GM23338 (cell line): ENCODE measurements around the gene PKNOX2. TPM values are rescaled to one million over a fixed set of nuclear protein-coding genes. Genes with fewer than 3 reads are reported as not detected.

Source experiments
- ATAC-seq: fragments of 200-7000 bp; cut with Tn5 transposase; 3 replicates; pipeline ENCODE4 v1.9.1; 2020
- DNase-seq: peaks from one replicate; pipeline ENCODE4 v3.0.0-alpha.2; 2015; ENCODE audit warnings: low spot score
- H2AFZ ChIP-seq: fragments of 200-600 bp; sonication (generic); 2 replicates; pipeline ENCODE4 v1.8.0; 2016; ENCODE audit warnings: antibody characterized with exemption, mild to moderate bottlenecking, moderate library complexity
- H3F3A ChIP-seq: fragments of 200-600 bp; sonication (generic); replicated peaks from 2 replicates; pipeline ENCODE4 v1.8.0; 2017; ENCODE audit warnings: antibody characterized with exemption, mixed run types, low read depth
- H3K27ac ChIP-seq: fragments of 200-600 bp; sonication (generic); 2 replicates; pipeline ENCODE4 v1.6.1; 2016; ENCODE audit warnings: low read depth
- H3K27me3 ChIP-seq: fragments of 200-600 bp; sonication (generic); 2 replicates; pipeline ENCODE4 v1.8.0; 2016; ENCODE audit warnings: mild to moderate bottlenecking, mixed run types, moderate library complexity; ENCODE audit not compliant: insufficient read depth
- H3K36me3 ChIP-seq: fragments of 200-600 bp; sonication (generic); 2 replicates; pipeline ENCODE4 v1.8.0; 2016; ENCODE audit warnings: mild to moderate bottlenecking; ENCODE audit not compliant: insufficient read depth
- H3K4me1 ChIP-seq: fragments of 200-600 bp; sonication (generic); 2 replicates; pipeline ENCODE4 v1.8.0; 2016; ENCODE audit warnings: mild to moderate bottlenecking, moderate library complexity; ENCODE audit not compliant: insufficient read depth
- H3K4me2 ChIP-seq: fragments of 200-600 bp; sonication (generic); 2 replicates; pipeline ENCODE4 v1.7.1; 2017; ENCODE audit warnings: mixed run types
- H3K4me3 ChIP-seq: fragments of 200-600 bp; sonication (generic); 2 replicates; pipeline ENCODE4 v1.6.1; 2016; ENCODE audit warnings: mixed run types
- H3K79me2 ChIP-seq: fragments of 200-600 bp; sonication (generic); replicated peaks from 2 replicates; pipeline ENCODE4 v1.8.0; 2017; ENCODE audit warnings: mild to moderate bottlenecking; ENCODE audit not compliant: insufficient read depth
- H3K9me2 ChIP-seq: fragments of 200-600 bp; sonication (generic); 2 replicates; pipeline ENCODE4 v1.8.0; 2017; ENCODE audit not compliant: insufficient read depth
- H4K20me1 ChIP-seq: fragments of 200-600 bp; sonication (generic); replicated peaks from 2 replicates; pipeline ENCODE4 v1.8.0; 2017; ENCODE audit warnings: mild to moderate bottlenecking; ENCODE audit not compliant: insufficient read depth
- H3K27ac Mint-ChIP-seq: 2 replicates; pipeline ENCODE4 v1.8.0; 2020; ENCODE audit warnings: inconsistent platforms, mild to moderate bottlenecking, moderate library complexity, mixed read lengths
- H3K27me3 Mint-ChIP-seq: 3 replicates; pipeline ENCODE4 v1.8.0; 2022; ENCODE audit warnings: low read depth, mild to moderate bottlenecking, moderate library complexity, mixed read lengths, inconsistent platforms; ENCODE audit not compliant: insufficient read depth, poor library complexity
- H3K36me3 Mint-ChIP-seq: 3 replicates; pipeline ENCODE4 v1.8.0; 2021; ENCODE audit warnings: low read depth, mild to moderate bottlenecking, inconsistent platforms, moderate library complexity, mixed read lengths
- H3K4me1 Mint-ChIP-seq: 3 replicates; pipeline ENCODE4 v1.8.0; 2020; ENCODE audit warnings: mild to moderate bottlenecking, inconsistent platforms, mixed read lengths
- H3K4me3 Mint-ChIP-seq: 3 replicates; pipeline ENCODE4 v1.8.0; 2021; ENCODE audit warnings: moderate library complexity, mild to moderate bottlenecking, inconsistent platforms, mixed read lengths
- H3K9me3 Mint-ChIP-seq: 3 replicates; pipeline ENCODE4 v1.8.0; 2020; ENCODE audit warnings: moderate library complexity, mild to moderate bottlenecking, inconsistent platforms, mixed read lengths
- CREB1 ChIP-seq: fragments of 250-450 bp; sonication (Bioruptor Pico); IDR thresholded peaks from 2 replicates; pipeline ENCODE4 v1.5.0; 2020; ENCODE audit warnings: low read depth, mild to moderate bottlenecking, moderate library complexity
- CTCF ChIP-seq, 2 experiments: fragments of 200-600 bp in 1 of 2; sonication (generic) in 1 of 2; conservative IDR thresholded peaks; 2 replicates each; pipeline versions ENCODE4 v1.5.1 to v1.6.1; 2016 to 2017; ENCODE audit warnings: antibody characterized with exemption in 2 of 2, low read depth in 2 of 2, mild to moderate bottlenecking in 2 of 2, moderate library complexity in 1 of 2
- ETS1 ChIP-seq: IDR thresholded peaks from 2 replicates; pipeline ENCODE4 v1.6.1; 2016; ENCODE audit warnings: antibody characterized with exemption
- EZH2 ChIP-seq: fragments of 200-600 bp; sonication (generic); IDR thresholded peaks from one replicate; pipeline ENCODE4 v1.8.0; 2017; ENCODE audit warnings: antibody characterized with exemption, mild to moderate bottlenecking, low read depth; ENCODE audit not compliant: unreplicated experiment
- EZH2phosphoT487 ChIP-seq: fragments of 200-600 bp; sonication (generic); IDR thresholded peaks from one replicate; pipeline ENCODE4 v1.8.1; 2018; ENCODE audit warnings: antibody characterized with exemption; ENCODE audit not compliant: unreplicated experiment
- JUNB ChIP-seq: IDR thresholded peaks from one replicate; pipeline ENCODE4 v1.6.1; 2016; ENCODE audit warnings: antibody characterized with exemption; ENCODE audit not compliant: unreplicated experiment
- NANOG ChIP-seq: IDR thresholded peaks from 2 replicates; pipeline ENCODE4 v1.6.1; 2016; ENCODE audit warnings: antibody characterized with exemption, borderline replicate concordance
- REST ChIP-seq: IDR thresholded peaks from one replicate; pipeline ENCODE4 v1.6.1; 2018; ENCODE audit warnings: antibody characterized with exemption; ENCODE audit not compliant: unreplicated experiment
- STAT1 ChIP-seq: IDR thresholded peaks from one replicate; pipeline ENCODE4 v1.6.1; 2016; ENCODE audit warnings: antibody characterized with exemption; ENCODE audit not compliant: unreplicated experiment
- ZNF331 ChIP-seq: fragments of 250-450 bp; sonication (Bioruptor Pico); IDR thresholded peaks from 2 replicates; pipeline ENCODE4 v1.5.0; 2020; ENCODE audit warnings: low read depth, mild to moderate bottlenecking, moderate library complexity
- ZNF462 ChIP-seq: fragments of 250-450 bp; sonication (Bioruptor Pico); IDR thresholded peaks from 2 replicates; pipeline ENCODE4 v1.5.0; 2020; ENCODE audit warnings: mild to moderate bottlenecking, moderate library complexity
- polyA plus RNA-seq: library from polyadenylated mRNA; unstranded; fragments of >200 nt; fragmentation: Nextera tagmentation; extraction: Ambion mirVana; gene quantifications from 2 replicates; pipeline ENCODE4 v1.2.1, GENCODE V29; 2016
- total RNA-seq: library from RNA; depleted of rRNA; stranded (reverse); fragments of >200 nt; shearing (Covaris generic); gene quantifications from 2 replicates; pipeline ENCODE4 v1.2.3, GENCODE V29; 2014

The PKNOX2 gene
- total and polyA plus RNA-seq, 2 experiments from 2014 or later: 0.42 to 0.83 TPM

GRCh38 chr11:125200441-125200840, 35.9 kb downstream of the PKNOX2 start:
- no peaks in the 10 kb centered on the region for H3K36me3 Mint-ChIP-seq
- Histone ChIP-seq H3K79me2 (no peaks in the 10 kb centered on the region), H3F3A (no peaks in the 10 kb centered on the region), H3K4me2 (no peak overlapping the region), H4K20me1 (no peaks in the 10 kb centered on the region), H3K36me3 (no peaks in the 10 kb centered on the region), H3K4me1 (peaks cover 12% of the 10 kb centered on the region), H2AFZ (no peak overlapping the region), H3K27me3 (no peaks in the 10 kb centered on the region), H3K27ac (no peak overlapping the region), H3K4me3 (no peak overlapping the region), H3K9me2 (no peaks in the 10 kb centered on the region)
- H3K27me3 Mint-ChIP-seq: peaks cover 19% of the 10 kb centered on the region
- H3K4me1 Mint-ChIP-seq: peaks cover 36% of the 10 kb centered on the region
- no peak for TF ChIP-seq ETS1
- TF ChIP-seq CREB1 (CRISPR knock-in tag): no peak
- no peak for TF ChIP-seq STAT1
- TF ChIP-seq EZH2: no peak
- no peak for TF ChIP-seq REST
- no peak for TF ChIP-seq ZNF462 (CRISPR knock-in tag)
- no peak for TF ChIP-seq ZNF331 (CRISPR knock-in tag)
- TF ChIP-seq NANOG: no peak
- no peak for TF ChIP-seq EZH2phosphoT487
- TF ChIP-seq JUNB: no peak
- TF ChIP-seq CTCF (conservative IDR thresholded peaks at IDR 0.05; ENCODE audit: low read depth in 2 of 2): no peak
- no peaks in the 10 kb centered on the region for H3K9me3 Mint-ChIP-seq
- ATAC-seq (no peak), DNase-seq (no peak)
- no peak overlapping the region for H3K27ac Mint-ChIP-seq
- H3K4me3 Mint-ChIP-seq: no peak overlapping the region
